Measurements from ENCODE around the gene ATP2A1. TPM values are rescaled to one million over a fixed set of nuclear protein-coding genes. Genes with fewer than 3 reads are reported as not detected.
"Not testable (repeated sequence)": the region's sequence is repeated elsewhere in the genome, so short reads cannot be mapped to it uniquely, and the experiment has no call there.

ATP2A1 gene
- total RNA-seq, 4 donors from 2014 or later = 0.19 to 0.26 TPM; not detected in 2

- no peaks in the 10 kb centered on the region for H3K9me3 ChIP-seq
- intact Hi-C loops (cut with DNase I) = no loop called here
- peaks cover 0 to 25% (median 0%) of the 10 kb centered on the region in 4 donors for H3K27me3 ChIP-seq
- H3K4me1 ChIP-seq = peaks cover 12 to 23% (median 16%) of the 10 kb centered on the region in 3 donors
- H3K27ac ChIP-seq = no peak overlapping the region
- no peak for TF ChIP-seq POLR2A (IDR thresholded peaks at IDR 0.05)
- no peak for TF ChIP-seq CTCF (IDR thresholded peaks at IDR 0.05)
- H3K4me3 ChIP-seq = no peak overlapping the region
- 59 to 100% methylated on average over 1 to 2 of the region's 2 CpGs for WGBS, 2 donors
- peaks cover 4 to 22% (median 5%) of the 10 kb centered on the region in 3 donors for H3K36me3 ChIP-seq
- DNase-seq = no peak
Observed at GRCh38 chr16:28877655-28878000, 660 bp upstream of the ATP2A1 start.

- H3K36me3 ChIP-seq = peaks cover 0 to 5% (median 0%) of the 10 kb centered on the region in 3 donors
- WGBS, 2 donors = 2 to 8% methylated on average over 9 to 11 of the region's 27 CpGs
- no peaks in the 10 kb centered on the region for H3K9me3 ChIP-seq
- TF ChIP-seq POLR2A (IDR thresholded peaks at IDR 0.05) = no peak
- no peak for TF ChIP-seq CTCF (IDR thresholded peaks at IDR 0.05)
- intact Hi-C loops (cut with DNase I) = no loop called here
- H3K27me3 ChIP-seq = peaks cover 0 to 43% (median 0%) of the 10 kb centered on the region in 4 donors
- H3K4me3 ChIP-seq = peak overlapping the region; percentile 56 to 75 (median 66)
- no peak for DNase-seq
- peak overlapping the region in 2 of 4 donors; percentile 39 to 59 for H3K27ac ChIP-seq
- H3K4me1 ChIP-seq = peaks cover 12 to 28% (median 16%) of the 10 kb centered on the region in 3 donors
Observed at GRCh38 chr16:28879261-28879840, 1.1 kb downstream of the ATP2A1 start.

GRCh38 chr16:28879841-28880588 lies 1.7 kb downstream of the ATP2A1 start:
- TF ChIP-seq POLR2A (IDR thresholded peaks at IDR 0.05) (no peak), CTCF (IDR thresholded peaks at IDR 0.05) (peak in 3 of 6 experiments; percentile 10 to 36 (median 32))
- Histone ChIP-seq H3K36me3 (no peaks in the 10 kb centered on the region), H3K4me3 (peak overlapping the region; percentile 56 to 75 (median 66)), H3K27ac (peak overlapping the region in 2 of 4 donors; percentile 39 to 59), H3K4me1 (peaks cover 12 to 28% (median 16%) of the 10 kb centered on the region in 3 donors), H3K27me3 (peaks cover 0 to 43% (median 0%) of the 10 kb centered on the region in 4 donors), H3K9me3 (no peaks in the 10 kb centered on the region)
- intact Hi-C loops (cut with DNase I) = no loop called here
- WGBS, 2 donors = 1% methylated on average over 15 of the region's 66 CpGs; no CpG with 5 or more reads in 1 of the 2 donors
- peak; percentile 21 for DNase-seq

- Histone ChIP-seq H3K27ac (no peak overlapping the region), H3K36me3 (no peaks in the 10 kb centered on the region), H3K4me1 (peaks cover 12 to 28% (median 16%) of the 10 kb centered on the region in 3 donors), H3K4me3 (peak overlapping the region in 2 of 4 donors; percentile 67 to 75), H3K27me3 (peaks cover 0 to 43% (median 0%) of the 10 kb centered on the region in 4 donors), H3K9me3 (no peaks in the 10 kb centered on the region)
- TF ChIP-seq POLR2A (IDR thresholded peaks at IDR 0.05) = no peak
- TF ChIP-seq CTCF (IDR thresholded peaks at IDR 0.05) = no peak
- no peak for DNase-seq
- intact Hi-C loops (cut with DNase I) = no loop called here
- WGBS, 2 donors = 10% methylated on average over 11 of the region's 11 CpGs; no CpG with 5 or more reads in 1 of the 2 donors
Observed at GRCh38 chr16:28880589-28880915, 2.3 kb downstream of the ATP2A1 start.

GRCh38 chr16:28880955-28881354 lies 2.7 kb downstream of the ATP2A1 start:
- TF ChIP-seq POLR2A (IDR thresholded peaks at IDR 0.05) = no peak
- no peak for TF ChIP-seq CTCF (IDR thresholded peaks at IDR 0.05)
- intact Hi-C loops (cut with DNase I) = no loop called here
- Histone ChIP-seq H3K27ac (no peak overlapping the region), H3K4me3 (no peak overlapping the region), H3K36me3 (no peaks in the 10 kb centered on the region), H3K4me1 (peaks cover 12 to 28% (median 16%) of the 10 kb centered on the region in 3 donors), H3K9me3 (no peaks in the 10 kb centered on the region), H3K27me3 (peaks cover 0 to 43% (median 0%) of the 10 kb centered on the region in 4 donors)
- WGBS, 2 donors = 73 to 75% methylated on average over 4 of the region's 4 CpGs
- DNase-seq = no peak

- H3K36me3 ChIP-seq; intact Hi-C loops (cut with DNase I); H3K4me3 ChIP-seq; H3K9me3 ChIP-seq; H3K27ac ChIP-seq; DNase-seq: not testable (repeated sequence)
- peaks cover 0 to 43% (median 0%) of the 10 kb centered on the region in 4 donors for H3K27me3 ChIP-seq
- WGBS, 2 donors = 78 to 90% methylated on average over 4 of the region's 4 CpGs
- H3K4me1 ChIP-seq = peaks cover 12 to 28% (median 16%) of the 10 kb centered on the region in 3 donors
Observed at GRCh38 chr16:28881565-28881964, 3.3 kb downstream of the ATP2A1 start.

All from esophagus squamous epithelium (tissue), 5 donors.